ENCODE measurements around the gene POTEE.

DNA sequence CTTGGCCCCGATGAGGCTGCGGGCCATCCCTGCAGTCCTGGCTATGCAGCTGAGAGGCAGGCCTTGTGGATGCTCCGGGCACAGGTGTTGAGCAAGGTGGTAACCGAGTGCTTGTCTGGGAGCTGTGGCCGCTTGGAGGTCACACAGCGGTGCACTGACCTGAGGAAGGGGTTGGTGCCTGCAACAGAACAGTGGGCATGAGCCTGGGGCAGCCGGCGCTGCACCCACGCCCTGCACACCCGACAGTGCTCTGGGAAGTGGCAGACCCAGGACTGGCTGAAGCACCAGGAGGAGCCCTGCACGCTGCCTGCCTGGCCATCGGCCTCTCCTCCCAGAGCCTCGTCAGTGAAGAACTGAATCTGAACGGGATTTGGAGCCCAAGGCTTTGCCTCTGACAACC, 8.2 kb upstream of the POTEE start:
- TF ChIP-seq POLR2A (IDR thresholded peaks at IDR 0.05): no peak
- TF ChIP-seq CTCF (IDR thresholded peaks at IDR 0.05): no peak
